Non-pigmented ciliary epithelial cell (primary cell): Measurements from ENCODE around the gene SOSTDC1.
A peak's percentile ranks its signal among the peaks of the same experiment; 100 is the strongest.
"Not testable (repeated sequence)": the region's sequence is repeated elsewhere in the genome, so short reads cannot be mapped to it uniquely, and the experiment has no call there.

Experiments
- DNase-seq: peaks from one replicate; pipeline ENCODE4 v3.0.0-alpha.2; 2010; ENCODE audit warnings: low read depth

The SOSTDC1 gene

GRCh38 chr7:16465469-16466361 lies at the start of gene SOSTDC1:
Gene SOSTDC1 (minus strand): TSS chr7:16465738. CDS start chr7:16465668, 70 bp downstream.
- no peak for DNase-seq

- no peak for DNase-seq
These were observed 49.2 kb upstream of the SOSTDC1 start for GRCh38 chr7:16514729-16515128.

GRCh38 chr7:16514271-16514670 lies 48.7 kb upstream of the SOSTDC1 start:
- DNase-seq = no peak

- no peak for DNase-seq
These were observed 46.6 kb upstream of the SOSTDC1 start for GRCh38 chr7:16512097-16512496.

GRCh38 chr7:16511314-16511713 lies 45.8 kb upstream of the SOSTDC1 start:
- DNase-seq = no peak

- no peak for DNase-seq
These were observed 44.3 kb upstream of the SOSTDC1 start for GRCh38 chr7:16509829-16510228.

- DNase-seq = not testable (repeated sequence)
These were observed 40.9 kb upstream of the SOSTDC1 start for GRCh38 chr7:16506422-16506821.

GRCh38 chr7:16504019-16504418 lies 38.5 kb upstream of the SOSTDC1 start:
- DNase-seq = no peak

GRCh38 chr7:16502303-16502702 lies 36.8 kb upstream of the SOSTDC1 start:
- DNase-seq = no peak

- DNase-seq = no peak
These were observed 32.6 kb upstream of the SOSTDC1 start for GRCh38 chr7:16498122-16498521.

GRCh38 chr7:16494955-16495719 lies 29.6 kb upstream of the SOSTDC1 start:
- DNase-seq = no peak

GRCh38 chr7:16494551-16494950 lies 29.0 kb upstream of the SOSTDC1 start:
- DNase-seq = no peak

- DNase-seq = no peak
These were observed 27.7 kb upstream of the SOSTDC1 start for GRCh38 chr7:16493266-16493665.

- peak; percentile 40 for DNase-seq
These were observed 27.1 kb upstream of the SOSTDC1 start for GRCh38 chr7:16492513-16493062.

GRCh38 chr7:16491148-16491547 lies 25.6 kb upstream of the SOSTDC1 start:
- DNase-seq = no peak

GRCh38 chr7:16484453-16485158 lies 19.1 kb upstream of the SOSTDC1 start:
- DNase-seq = peak; percentile 68

GRCh38 chr7:16479591-16479990 lies 14.1 kb upstream of the SOSTDC1 start:
- DNase-seq = peak; percentile 11

- no peak for DNase-seq
These were observed 13.6 kb upstream of the SOSTDC1 start for GRCh38 chr7:16479161-16479560.

GRCh38 chr7:16471933-16472332 lies 6.4 kb upstream of the SOSTDC1 start:
- no peak for DNase-seq

- DNase-seq = no peak
These were observed 1.4 kb downstream of the SOSTDC1 start for GRCh38 chr7:16463949-16464715.

- no peak for DNase-seq
These were observed 2.0 kb downstream of the SOSTDC1 start for GRCh38 chr7:16463520-16463919.
